COLO668 (cell line): ENCODE data around the gene RSPH1.

Experiments
- DNase-seq: peaks from one replicate; lab custom pipeline; 2025; ENCODE audit not compliant: unreplicated experiment; lab: John Stamatoyannopoulos, UW

Gene RSPH1

GRCh38 chr21:42431196-42431595 lies 64.8 kb downstream of the RSPH1 start:
- DNase-seq = no peak

- no peak for DNase-seq
These were observed 65.5 kb downstream of the RSPH1 start for GRCh38 chr21:42430521-42430920.

GRCh38 chr21:42429856-42430255 lies 66.2 kb downstream of the RSPH1 start:
- no peak for DNase-seq

GRCh38 chr21:42429021-42429420 lies 67.0 kb downstream of the RSPH1 start:
- DNase-seq = no peak

GRCh38 chr21:42427809-42428419 lies 68.1 kb downstream of the RSPH1 start:
- DNase-seq = no peak

GRCh38 chr21:42426876-42427480 lies 69.0 kb downstream of the RSPH1 start:
- peak; percentile 18 for DNase-seq

- no peak for DNase-seq
These were observed 69.6 kb downstream of the RSPH1 start for GRCh38 chr21:42426424-42426823.

- no peak for DNase-seq
These were observed 70.4 kb downstream of the RSPH1 start for GRCh38 chr21:42425591-42425990.

GRCh38 chr21:42424914-42425541 lies 71.0 kb downstream of the RSPH1 start:
- DNase-seq = no peak

- DNase-seq = no peak
These were observed 72.3 kb downstream of the RSPH1 start for GRCh38 chr21:42423685-42424084.

- no peak for DNase-seq
These were observed 72.8 kb downstream of the RSPH1 start for GRCh38 chr21:42423197-42423675.
